Activated CD4-positive, alpha-beta memory T cell treated with anti-CD3 and anti-CD28 coated beads, Interleukin-2, amount 10 ng/mL, durations not matched to agents 7 days and 5 days (primary cell): ENCODE data around the gene RAF1. TPM values are rescaled to one million over a fixed set of nuclear protein-coding genes. Genes with fewer than 3 reads are reported as not detected.
"Not testable (repeated sequence)": the region's sequence is repeated elsewhere in the genome, so short reads cannot be mapped to it uniquely, and the experiment has no call there.

Source experiments
- CTCF ChIA-PET: fragments of 350-600 bp; sonication (Branson Sonifier 250); formaldehyde crosslinking; loops from one replicate; lab custom pipeline; 2021; ENCODE audit warnings: antibody characterized with exemption, inconsistent platforms; lab: Charles Lee
- POLR2A ChIA-PET: fragments of 350-600 bp; sonication (Branson Sonifier 250); formaldehyde crosslinking; loops from one replicate; lab custom pipeline; 2021; ENCODE audit warnings: antibody characterized with exemption; lab: Charles Lee
- DNase-seq: peaks from one replicate; pipeline ENCODE4 v3.0.0-alpha.2; 2020
- H3K27ac Mint-ChIP-seq: one replicate; pipeline ENCODE4 v1.8.0; 2021; ENCODE audit warnings: mild to moderate bottlenecking, mixed read lengths
- H3K27me3 Mint-ChIP-seq: one replicate; pipeline ENCODE4 v1.8.0; 2021; ENCODE audit warnings: mixed read lengths
- H3K36me3 Mint-ChIP-seq: one replicate; pipeline ENCODE4 v1.8.0; 2021; ENCODE audit warnings: low read depth, mixed read lengths
- H3K4me1 Mint-ChIP-seq: one replicate; pipeline ENCODE4 v1.8.0; 2021; ENCODE audit warnings: mixed read lengths
- H3K4me3 Mint-ChIP-seq: one replicate; pipeline ENCODE4 v1.8.0; 2021; ENCODE audit warnings: mild to moderate bottlenecking, mixed read lengths
- H3K9me3 Mint-ChIP-seq: one replicate; pipeline ENCODE4 v1.8.0; 2021; ENCODE audit warnings: mixed read lengths
- total RNA-seq, 2 experiments: library from RNA; stranded (reverse); gene quantifications; one replicate each; pipeline ENCODE4 v1.2.3, GENCODE V29; 2021

The RAF1 gene
- total RNA-seq, 2 experiments from 2014 or later = 83.2 to 86.0 TPM

DNA sequence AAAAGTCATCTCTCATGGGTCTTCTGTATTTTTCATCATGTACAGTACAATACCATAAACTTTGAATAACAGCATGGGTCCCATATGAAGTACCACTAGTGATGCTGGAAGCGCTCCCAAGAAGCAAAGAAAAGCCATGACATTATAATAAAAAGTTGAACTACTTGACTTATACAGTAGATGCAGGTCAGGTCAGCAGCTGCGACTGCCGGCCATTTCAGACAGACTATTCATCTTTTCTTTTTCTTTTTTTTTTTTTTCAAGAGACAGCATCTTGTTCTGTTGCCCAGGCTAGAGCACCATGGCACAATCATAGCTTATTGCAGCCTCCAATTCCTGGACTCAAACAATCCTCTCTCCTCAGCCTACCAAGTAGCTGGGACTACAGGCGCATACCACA is 10.2 kb downstream of the RAF1 start:
- ChIA-PET POLR2A (interaction anchor here (3.8 kb wide), 1 partner anchor 10 kb away, joined by 14 read pairs; the partner anchor contains the start of gene RAF1), CTCF (interaction anchor here (0.7 to 0.9 kb wide), 2 partner anchors 9 to 1596 kb away, joined by 3 to 4 read pairs; no protein-coding TSS in a partner anchor)
- Mint-ChIP-seq H3K4me3 (no peak overlapping the region), H3K27me3 (no peaks in the 10 kb centered on the region), H3K36me3 (peaks cover 19% of the 10 kb centered on the region), H3K27ac (no peak overlapping the region), H3K4me1 (peaks cover 22% of the 10 kb centered on the region), H3K9me3 (no peaks in the 10 kb centered on the region)
- no peak for DNase-seq

DNA sequence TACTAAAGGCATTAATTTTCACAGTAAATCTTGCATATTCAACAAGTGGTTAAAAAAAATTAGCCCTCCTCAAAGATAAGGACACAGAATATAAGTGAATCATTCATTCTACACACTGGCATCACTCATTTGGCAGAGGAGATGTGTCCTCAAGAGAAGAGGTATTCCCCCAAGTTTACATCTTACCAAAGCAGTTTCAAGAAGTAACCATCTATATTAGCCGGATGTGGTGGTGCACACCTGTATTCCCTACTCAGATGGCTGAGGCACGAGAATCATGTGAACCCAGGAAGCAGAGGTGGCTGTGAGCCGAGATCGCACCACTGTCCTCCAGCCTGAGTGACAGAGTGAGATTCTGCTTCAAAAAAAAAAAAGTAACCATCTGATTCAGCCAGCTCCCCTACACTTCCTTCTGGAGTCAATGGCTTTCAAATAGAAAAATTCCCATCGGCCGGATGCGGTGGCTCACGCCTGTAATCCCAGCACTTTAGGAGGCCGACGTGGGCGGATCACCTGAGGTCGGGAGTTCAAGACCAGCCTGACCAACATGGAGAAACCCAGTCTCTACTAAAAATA is 15.4 kb downstream of the RAF1 start:
- Mint-ChIP-seq H3K27ac (peak overlapping the region; percentile 12), H3K27me3 (no peaks in the 10 kb centered on the region), H3K4me3 (no peak overlapping the region), H3K36me3 (peaks cover 2% of the 10 kb centered on the region), H3K4me1 (peaks cover 24% of the 10 kb centered on the region), H3K9me3 (no peaks in the 10 kb centered on the region)
- CTCF ChIA-PET = no interaction called here
- DNase-seq = no peak
- POLR2A ChIA-PET = interaction anchor here (0.7 to 1.8 kb wide), 3 partner anchors 11 to 16 kb away, joined by 3 to 6 read pairs (median 4); partner anchors contain the start of gene RAF1

GRCh38 chr3:12644331-12644937 is 19.5 kb downstream of the RAF1 start:
- no peaks in the 10 kb centered on the region for H3K27me3 Mint-ChIP-seq
- CTCF ChIA-PET = no interaction called here
- H3K4me3 Mint-ChIP-seq = no peak overlapping the region
- POLR2A ChIA-PET = interaction anchor here (0.8 kb wide), 1 partner anchor 20 kb away, joined by 3 read pairs; no protein-coding TSS in a partner anchor
- DNase-seq = no peak
- H3K36me3 Mint-ChIP-seq = peaks cover 20% of the 10 kb centered on the region
- no peak overlapping the region for H3K27ac Mint-ChIP-seq
- H3K9me3 Mint-ChIP-seq = no peaks in the 10 kb centered on the region
- H3K4me1 Mint-ChIP-seq = peaks cover 27% of the 10 kb centered on the region

GRCh38 chr3:12643724-12644123 is 20.2 kb downstream of the RAF1 start:
- CTCF ChIA-PET = no interaction called here
- H3K27me3 Mint-ChIP-seq = no peaks in the 10 kb centered on the region
- no peak for DNase-seq
- H3K27ac Mint-ChIP-seq = no peak overlapping the region
- peaks cover 23% of the 10 kb centered on the region for H3K36me3 Mint-ChIP-seq
- no peaks in the 10 kb centered on the region for H3K9me3 Mint-ChIP-seq
- POLR2A ChIA-PET = no interaction called here
- H3K4me3 Mint-ChIP-seq = no peak overlapping the region
- peaks cover 28% of the 10 kb centered on the region for H3K4me1 Mint-ChIP-seq

DNA sequence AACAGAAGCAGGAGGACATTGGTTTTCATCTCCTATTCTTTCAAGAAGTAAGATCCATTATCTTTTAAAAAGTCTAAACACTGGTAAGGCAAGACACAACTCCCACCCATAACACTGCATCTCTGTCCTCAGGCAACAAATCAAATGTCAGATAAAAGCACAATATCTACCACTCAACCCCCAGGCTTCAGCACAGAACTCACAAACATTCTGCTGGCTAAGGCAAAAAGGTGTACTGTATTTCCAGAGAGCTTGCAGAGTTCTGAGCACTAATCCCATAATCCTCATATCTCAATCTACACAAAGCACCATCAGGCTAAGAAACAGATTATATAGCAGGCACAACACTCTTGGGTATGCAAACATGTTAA is 20.9 kb downstream of the RAF1 start:
- Mint-ChIP-seq H3K27ac (no peak overlapping the region), H3K4me1 (peaks cover 20% of the 10 kb centered on the region), H3K27me3 (no peaks in the 10 kb centered on the region), H3K4me3 (no peak overlapping the region), H3K36me3 (peaks cover 26% of the 10 kb centered on the region), H3K9me3 (no peaks in the 10 kb centered on the region)
- CTCF ChIA-PET = no interaction called here
- POLR2A ChIA-PET = no interaction called here
- DNase-seq = no peak

GRCh38 chr3:12640853-12641252 is 23.1 kb downstream of the RAF1 start:
- H3K9me3 Mint-ChIP-seq, CTCF ChIA-PET, POLR2A ChIA-PET, H3K4me3 Mint-ChIP-seq, DNase-seq, H3K27me3 Mint-ChIP-seq, H3K27ac Mint-ChIP-seq: not testable (repeated sequence)
- Mint-ChIP-seq H3K36me3 (peaks cover 37% of the 10 kb centered on the region), H3K4me1 (peaks cover 14% of the 10 kb centered on the region)

- DNase-seq = no peak
- no peak overlapping the region for H3K4me3 Mint-ChIP-seq
- H3K4me1 Mint-ChIP-seq = peaks cover 10% of the 10 kb centered on the region
- H3K36me3 Mint-ChIP-seq = peaks cover 44% of the 10 kb centered on the region
- no peaks in the 10 kb centered on the region for H3K9me3 Mint-ChIP-seq
- ChIA-PET CTCF (no interaction called here), POLR2A (no interaction called here)
- no peak overlapping the region for H3K27ac Mint-ChIP-seq
- H3K27me3 Mint-ChIP-seq = no peaks in the 10 kb centered on the region
Observed at GRCh38 chr3:12638105-12638504, 25.8 kb downstream of the RAF1 start.

DNA sequence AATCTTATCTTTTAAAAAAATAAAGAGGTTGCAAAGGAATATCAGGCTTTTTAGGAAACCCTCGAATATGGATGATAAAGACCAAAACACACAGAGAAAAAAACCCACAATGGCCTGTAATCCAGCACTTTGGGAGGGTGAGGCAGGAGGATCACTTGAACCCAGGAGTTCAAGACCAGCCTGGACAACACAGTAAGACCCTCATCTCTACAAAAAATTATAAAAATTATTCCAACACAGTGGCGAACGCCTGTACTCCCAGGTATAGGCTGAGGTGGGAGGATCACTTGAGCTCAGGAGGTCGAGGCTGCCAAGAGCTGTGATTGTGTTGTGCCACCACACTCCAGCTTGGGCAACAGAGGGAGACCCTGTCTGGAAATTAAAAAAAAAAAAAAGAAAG is 30.8 kb downstream of the RAF1 start:
- no peak for DNase-seq
- Mint-ChIP-seq H3K9me3 (no peaks in the 10 kb centered on the region), H3K27ac (no peak overlapping the region), H3K4me3 (no peak overlapping the region), H3K36me3 (peaks cover 25% of the 10 kb centered on the region), H3K27me3 (no peaks in the 10 kb centered on the region), H3K4me1 (peaks cover 13% of the 10 kb centered on the region)
- CTCF ChIA-PET = interaction anchor here (0.6 kb wide), 1 partner anchor 1477 kb away, joined by 3 read pairs; no protein-coding TSS in a partner anchor
- POLR2A ChIA-PET = no interaction called here

DNA sequence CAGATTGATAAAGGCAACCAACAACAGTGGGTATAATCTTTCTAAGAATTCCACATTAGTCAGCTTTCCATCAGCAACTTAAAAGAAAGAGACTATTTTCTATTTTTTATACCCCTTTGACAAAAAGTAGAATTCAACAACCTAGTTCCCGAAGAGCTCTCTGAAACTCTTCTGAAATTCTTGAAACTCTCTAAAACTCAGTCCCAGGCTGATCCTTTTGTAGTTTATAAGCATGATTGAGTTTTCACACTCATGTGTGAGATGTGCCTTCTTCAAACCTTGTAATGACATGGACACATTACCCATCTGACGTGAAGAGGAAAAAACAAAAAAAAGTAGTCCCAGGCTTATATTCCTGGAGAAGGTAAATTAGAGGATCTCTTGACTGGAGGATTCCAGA is 31.4 kb downstream of the RAF1 start:
- Mint-ChIP-seq H3K36me3 (peaks cover 21% of the 10 kb centered on the region), H3K27ac (no peak overlapping the region), H3K9me3 (no peaks in the 10 kb centered on the region), H3K4me3 (no peak overlapping the region), H3K4me1 (peaks cover 16% of the 10 kb centered on the region), H3K27me3 (no peaks in the 10 kb centered on the region)
- DNase-seq = no peak
- ChIA-PET CTCF (no interaction called here), POLR2A (no interaction called here)

GRCh38 chr3:12630843-12631242 is 33.1 kb downstream of the RAF1 start:
- DNase-seq, H3K4me3 Mint-ChIP-seq, POLR2A ChIA-PET, CTCF ChIA-PET, H3K27ac Mint-ChIP-seq, H3K27me3 Mint-ChIP-seq, H3K9me3 Mint-ChIP-seq: not testable (repeated sequence)
- Mint-ChIP-seq H3K36me3 (peaks cover 13% of the 10 kb centered on the region), H3K4me1 (peaks cover 23% of the 10 kb centered on the region)

GRCh38 chr3:12630292-12630691 is 33.6 kb downstream of the RAF1 start:
- Mint-ChIP-seq H3K9me3 (no peaks in the 10 kb centered on the region), H3K36me3 (peaks cover 13% of the 10 kb centered on the region), H3K4me1 (peaks cover 28% of the 10 kb centered on the region), H3K27me3 (no peaks in the 10 kb centered on the region), H3K27ac (no peak overlapping the region), H3K4me3 (no peak overlapping the region)
- DNase-seq = no peak
- CTCF ChIA-PET = no interaction called here
- POLR2A ChIA-PET = no interaction called here

DNA sequence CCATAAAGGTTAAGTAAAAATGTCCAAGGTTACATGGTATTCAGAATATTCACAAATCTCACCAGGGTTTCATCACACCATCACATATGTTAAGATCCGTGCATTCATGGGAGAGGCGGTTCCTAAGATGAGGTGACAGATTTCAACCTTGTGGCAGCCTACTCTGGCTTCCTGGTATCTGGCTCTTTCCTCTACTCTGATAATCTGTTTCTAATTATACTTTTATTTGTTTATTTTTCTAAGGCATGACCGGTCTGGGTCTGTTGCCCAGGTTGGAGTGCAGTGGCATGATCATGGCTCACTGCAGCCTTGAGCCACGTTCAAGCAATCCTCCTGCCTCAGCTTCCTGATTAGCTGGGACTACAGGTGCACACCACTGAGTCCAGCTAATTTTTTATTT is 34.4 kb downstream of the RAF1 start:
- Mint-ChIP-seq H3K4me1 (peaks cover 31% of the 10 kb centered on the region), H3K27me3 (no peaks in the 10 kb centered on the region), H3K27ac (no peak overlapping the region), H3K36me3 (peaks cover 11% of the 10 kb centered on the region), H3K4me3 (no peak overlapping the region), H3K9me3 (no peaks in the 10 kb centered on the region)
- DNase-seq = no peak
- ChIA-PET POLR2A (no interaction called here), CTCF (interaction anchor here (1.6 kb wide), 1 partner anchor 33 kb away, joined by 4 read pairs; no protein-coding TSS in a partner anchor)

DNA sequence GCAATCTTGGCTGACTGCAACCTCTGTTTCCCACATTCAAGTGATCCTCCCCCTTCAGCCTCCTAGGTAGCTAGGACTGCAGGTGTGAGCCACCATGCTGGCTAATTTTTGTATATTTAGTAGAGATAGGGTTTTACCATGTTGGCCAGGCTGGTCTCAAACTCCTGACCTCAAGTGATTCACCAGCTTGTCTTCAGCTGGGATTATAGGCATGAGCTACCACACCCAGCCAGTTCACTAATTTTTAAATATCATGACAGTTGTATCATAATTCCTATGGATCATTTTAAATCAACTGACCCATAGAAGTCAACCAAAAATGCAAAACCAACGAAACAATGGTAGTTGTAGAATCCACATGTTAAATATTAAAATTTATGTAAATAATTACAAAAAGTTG is 35.1 kb downstream of the RAF1 start:
- peaks cover 34% of the 10 kb centered on the region for H3K4me1 Mint-ChIP-seq
- CTCF ChIA-PET = interaction anchor here (1.6 kb wide), 1 partner anchor 34 kb away, joined by 4 read pairs; no protein-coding TSS in a partner anchor
- H3K27me3 Mint-ChIP-seq = no peaks in the 10 kb centered on the region
- no peak overlapping the region for H3K4me3 Mint-ChIP-seq
- no peak overlapping the region for H3K27ac Mint-ChIP-seq
- POLR2A ChIA-PET = no interaction called here
- H3K9me3 Mint-ChIP-seq = no peaks in the 10 kb centered on the region
- no peak for DNase-seq
- peaks cover 6% of the 10 kb centered on the region for H3K36me3 Mint-ChIP-seq

DNA sequence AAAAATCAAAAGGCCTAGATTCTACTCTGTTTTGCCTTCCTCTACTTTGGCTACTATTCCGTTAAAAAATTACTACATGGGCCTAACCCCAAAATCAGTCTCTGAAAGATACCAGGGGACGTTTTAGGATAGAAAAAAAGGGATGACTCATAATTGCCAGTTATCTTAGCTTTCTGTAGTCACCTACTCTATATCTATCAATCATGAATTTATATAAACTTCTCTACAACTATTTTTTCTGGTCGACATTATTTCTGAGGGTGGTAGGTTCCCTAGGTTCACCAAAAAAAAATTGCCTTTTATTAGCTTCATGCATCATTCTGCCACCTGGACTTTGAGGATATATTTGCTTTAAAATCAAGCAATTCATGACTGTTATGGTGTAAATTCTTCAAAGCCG is 36.5 kb downstream of the RAF1 start:
- Mint-ChIP-seq H3K36me3 (peaks cover 2% of the 10 kb centered on the region), H3K9me3 (no peaks in the 10 kb centered on the region), H3K27ac (no peak overlapping the region), H3K4me1 (peaks cover 33% of the 10 kb centered on the region), H3K27me3 (no peaks in the 10 kb centered on the region), H3K4me3 (no peak overlapping the region)
- ChIA-PET CTCF (no interaction called here), POLR2A (no interaction called here)
- no peak for DNase-seq
